ENCODE results near the gene NTRK3.

- TF ChIP-seq ZNF70 (CRISPR knock-in tag; IDR thresholded peaks at IDR 0.05) (no peak), POU6F1 (CRISPR knock-in tag; IDR thresholded peaks at IDR 0.05; ENCODE audit: borderline replicate concordance, low read depth) (no peak), ZFP30 (CRISPR knock-in tag; IDR thresholded peaks at IDR 0.05) (no peak), TSHZ2 (CRISPR knock-in tag; IDR thresholded peaks at IDR 0.05) (no peak), ZC3H10 (CRISPR knock-in tag; IDR thresholded peaks at IDR 0.05) (no peak), RARB (CRISPR knock-in tag; IDR thresholded peaks at IDR 0.05) (no peak), PATZ1 (CRISPR knock-in tag; IDR thresholded peaks at IDR 0.05; ENCODE audit: borderline replicate concordance) (no peak), PPARA (CRISPR knock-in tag; IDR thresholded peaks at IDR 0.05; ENCODE audit: borderline replicate concordance) (no peak), ZFP3 (CRISPR knock-in tag; IDR thresholded peaks at IDR 0.05) (no peak), ISL1 (CRISPR knock-in tag; IDR thresholded peaks at IDR 0.05) (no peak), ZNF8 (CRISPR knock-in tag; IDR thresholded peaks at IDR 0.05) (no peak), ARNTL (CRISPR knock-in tag; IDR thresholded peaks at IDR 0.05; ENCODE audit: borderline replicate concordance, low read depth) (no peak)
Observed at GRCh38 chr15:88021601-88022000, 234.9 kb downstream of the NTRK3 start.

All from SK-N-SH treated with all-trans-retinoic acid at 6 μM for 48 hours (cell line).